Measurements from ENCODE around the gene TBC1D3H. TPM values are rescaled to one million over a fixed set of nuclear protein-coding genes. Genes with fewer than 3 reads are reported as not detected.
"Not testable (repeated sequence)": the region's sequence is repeated elsewhere in the genome, so short reads cannot be mapped to it uniquely, and the experiment has no call there.

TBC1D3H gene
- total RNA-seq = not detected

DNA sequence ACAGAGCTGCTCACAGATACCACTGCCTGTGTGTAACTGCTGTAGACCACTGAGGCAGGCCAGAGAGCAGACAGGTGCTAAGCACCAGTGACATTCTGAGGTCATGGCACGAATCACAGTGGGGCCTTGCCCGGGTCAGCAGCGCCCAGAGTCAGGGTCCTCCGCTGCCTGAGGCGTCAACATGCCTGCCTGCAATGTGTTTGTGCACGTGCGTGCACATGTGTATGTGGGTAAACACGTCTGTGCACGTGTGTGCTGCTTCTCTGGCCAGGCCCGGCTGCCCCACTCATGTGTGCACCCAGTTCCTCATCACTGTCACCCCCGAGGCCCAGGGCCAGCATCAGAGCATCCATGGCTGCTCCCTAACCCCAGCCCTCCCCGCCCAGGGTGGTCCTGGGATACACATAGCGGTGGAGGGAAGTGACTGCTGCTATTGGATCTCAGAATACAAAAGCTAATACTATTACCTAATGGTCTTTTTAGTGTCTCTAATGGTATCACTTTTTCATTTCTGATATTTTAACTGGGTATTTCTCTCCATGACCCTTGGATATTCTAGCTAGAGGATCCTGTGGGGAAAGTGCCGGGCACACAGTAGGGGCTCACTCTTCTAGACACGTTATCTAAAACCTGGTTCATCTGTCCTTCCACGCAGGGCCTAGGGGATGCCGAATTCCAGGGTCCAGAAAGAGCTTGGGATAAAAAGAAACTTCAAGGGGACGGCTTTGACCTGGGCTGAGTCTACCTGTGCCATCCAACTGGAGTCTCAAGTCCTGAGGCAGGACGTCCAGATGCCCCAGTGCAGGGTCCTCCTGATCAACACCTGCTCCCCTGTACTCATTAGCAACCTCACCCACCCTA lies at the start of gene TBC1D3H:
Gene TBC1D3H (minus strand): TSS at position 51 of the 861 bp plus-strand sequence. CDS start 1,540 bp downstream, outside the sequence.
- DNase-seq (ENCODE audit: low read depth in 2 of 3, low spot score in 2 of 3) = not testable (repeated sequence)

DNA sequence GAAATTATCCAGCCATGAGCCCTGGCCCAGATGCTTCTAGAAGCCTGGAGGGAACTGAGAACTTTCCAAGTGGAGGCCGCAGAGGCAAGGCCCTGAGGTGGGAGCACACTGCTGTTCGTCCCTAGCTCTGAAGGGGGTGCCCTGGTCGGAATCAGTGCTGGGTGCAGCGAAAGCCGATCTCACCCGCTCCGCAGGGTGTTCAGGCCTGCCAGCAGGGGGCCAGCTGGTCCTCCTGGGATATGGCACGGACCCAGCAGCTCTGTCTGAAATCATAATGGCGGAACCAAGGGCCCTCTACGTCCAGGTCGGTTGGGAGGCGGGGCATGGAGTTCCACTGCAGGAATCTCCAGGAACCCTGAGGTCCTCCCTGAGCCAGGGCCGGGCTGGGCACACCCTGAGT lies 40.7 kb upstream of the TBC1D3H start:
- DNase-seq (ENCODE audit: low read depth in 2 of 3, low spot score in 2 of 3) = not testable (repeated sequence)

DNA sequence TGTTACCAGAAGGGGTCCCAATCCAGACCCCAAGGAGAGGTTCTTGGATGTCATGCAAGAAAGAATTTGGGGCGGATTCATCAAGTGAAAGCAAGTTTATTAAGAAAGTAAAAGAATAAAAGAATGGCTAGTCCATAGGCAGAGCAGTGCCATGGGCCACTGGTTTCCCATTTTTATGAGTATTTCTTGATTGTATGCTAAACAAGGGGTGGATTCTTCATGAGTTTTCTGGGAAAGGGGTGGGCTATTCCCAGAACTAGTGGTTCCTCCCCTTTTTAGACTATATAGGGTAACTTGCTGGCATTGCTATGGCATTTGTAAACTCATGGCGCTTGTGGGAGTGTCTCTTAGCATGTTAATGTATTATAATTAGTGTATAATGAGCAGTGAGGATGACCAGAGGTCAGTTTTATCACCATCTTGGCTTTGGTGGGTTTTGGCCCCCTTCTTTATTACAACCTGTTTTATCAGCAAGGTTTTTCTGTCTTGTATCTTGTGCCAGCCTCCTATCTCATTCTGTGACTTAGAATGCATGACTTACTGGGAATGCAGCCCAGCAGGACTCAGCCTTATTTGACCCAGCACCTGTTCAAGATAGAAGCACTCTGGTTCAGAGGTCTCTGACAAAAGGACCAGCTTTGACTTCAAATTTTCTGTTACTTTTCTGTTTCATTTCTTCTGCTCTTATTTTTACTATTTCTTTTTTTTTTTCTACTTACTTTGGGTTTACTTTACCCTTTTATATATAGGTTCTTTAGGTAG lies 27.1 kb upstream of the TBC1D3H start:
- DNase-seq (ENCODE audit: low read depth in 2 of 3, low spot score in 2 of 3) = not testable (repeated sequence)

DNA sequence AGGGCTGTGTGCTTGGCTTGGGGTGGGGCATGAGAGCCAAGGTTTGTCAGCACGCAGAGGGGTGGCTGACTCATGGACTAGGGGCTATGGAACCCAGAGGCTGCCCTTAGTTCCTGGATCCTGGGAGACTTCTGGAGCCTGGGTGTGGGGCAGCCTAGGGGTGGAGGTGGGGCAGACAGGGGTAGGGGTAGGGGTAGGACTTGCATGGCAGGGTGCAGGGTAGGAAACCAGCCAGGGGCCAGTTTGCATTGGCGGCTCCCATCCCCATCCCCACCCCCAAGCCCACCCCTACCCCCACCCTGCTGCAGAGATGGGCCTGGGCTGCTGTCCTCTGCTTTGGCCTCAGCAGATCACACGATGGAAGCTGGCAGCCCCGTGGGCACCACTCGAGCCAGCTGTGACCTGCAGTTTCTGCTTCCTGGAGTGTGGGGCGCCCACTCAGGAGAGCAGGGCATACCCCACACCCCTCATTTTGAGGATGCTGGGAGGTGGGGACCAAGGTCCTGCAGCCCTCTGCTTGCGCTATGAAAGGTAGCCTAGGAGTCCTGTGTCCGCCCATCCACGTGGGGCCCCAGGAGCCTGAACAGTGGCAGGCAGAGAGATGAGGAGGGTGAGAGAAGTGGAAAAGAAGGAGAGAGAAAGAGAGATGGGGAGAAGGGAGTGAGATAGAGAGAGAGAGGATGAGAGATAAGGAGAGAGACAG lies 2.9 kb upstream of the TBC1D3H start:
- DNase-seq (ENCODE audit: low read depth in 2 of 3, low spot score in 2 of 3) = not testable (repeated sequence)

DNA sequence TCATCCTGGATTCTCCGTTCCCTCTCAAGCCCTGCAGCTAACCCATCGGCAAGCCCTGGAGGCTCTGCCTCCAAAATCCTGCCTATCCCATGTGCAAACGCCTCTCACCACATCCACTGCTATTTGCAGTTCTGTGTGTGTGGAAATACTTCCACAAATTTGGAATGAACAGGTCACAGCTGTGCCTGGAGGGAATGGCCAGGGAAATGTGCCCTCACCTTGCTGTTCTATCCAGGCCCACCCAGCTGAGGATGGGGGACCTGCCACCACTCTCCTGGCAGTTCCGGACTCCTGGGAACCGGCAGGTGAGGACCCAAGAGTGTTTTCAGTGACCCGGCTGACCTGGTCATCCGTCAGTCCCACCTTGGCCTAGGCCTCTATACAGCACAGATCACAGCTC lies 12.3 kb downstream of the TBC1D3H start:
- not testable (repeated sequence) for DNase-seq (ENCODE audit: low read depth in 2 of 3, low spot score in 2 of 3)

DNA sequence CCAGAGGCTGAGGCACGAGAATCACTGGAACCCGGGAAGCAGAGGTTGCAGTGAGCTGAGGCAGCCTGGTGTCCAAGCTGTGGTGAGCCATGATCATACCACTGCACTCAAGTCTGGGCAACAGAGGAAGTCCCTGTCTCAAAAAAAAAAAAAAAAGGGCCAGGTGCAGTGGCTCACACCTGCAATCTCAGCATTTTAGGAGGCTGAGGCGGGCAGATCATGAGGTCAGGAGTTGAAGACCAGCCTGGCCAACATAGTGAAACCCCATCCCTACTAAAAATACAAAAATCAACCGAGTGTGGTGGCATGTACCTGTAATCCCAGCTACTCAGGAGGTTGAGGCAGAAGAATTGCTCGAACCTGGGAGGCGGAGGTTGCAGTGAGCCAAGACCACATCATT lies 25.7 kb downstream of the TBC1D3H start:
- DNase-seq (ENCODE audit: low read depth in 2 of 3, low spot score in 2 of 3) = not testable (repeated sequence)

Small RNA genes within 50 kb of the gene (small RNA-seq; reads per million reads assigned to genes)
- gene RNU6-1192P = not detected

Other genes with a start within 250 kb of the TBC1D3H start
- gene TBC1D3B, start 211.8 kb downstream of the TBC1D3H start, total RNA-seq = 1.1 TPM
- gene CCL3L1, start 191.7 kb downstream of the TBC1D3H start, total RNA-seq = 0.54 TPM
- gene CCL4L2, start 177.4 kb downstream of the TBC1D3H start, total RNA-seq = not detected
- gene TBC1D3I, start 123.9 kb downstream of the TBC1D3H start, total RNA-seq = 0.54 TPM
- gene TBC1D3G, start 64.6 kb downstream of the TBC1D3H start, total RNA-seq = not detected
- 25.0 TPM for gene ZNHIT3, start 98.2 kb upstream of the TBC1D3H start, total RNA-seq
- 74.3 TPM for gene MYO19, start 146.4 kb upstream of the TBC1D3H start, total RNA-seq
- 4.0 TPM for gene PIGW, start 146.6 kb upstream of the TBC1D3H start, total RNA-seq
- gene GGNBP2, start 156.5 kb upstream of the TBC1D3H start, total RNA-seq = 62.7 TPM
- gene DHRS11, start 203.4 kb upstream of the TBC1D3H start, total RNA-seq = 25.6 TPM
- 14.8 TPM for gene MRM1, start 213.1 kb upstream of the TBC1D3H start, total RNA-seq

Measured in hematopoietic multipotent progenitor cell (in vitro differentiated cells).